Erythroblast (primary cell): ENCODE results near the gene MIF.

Experiments used
- GATA1 ChIP-seq: IDR thresholded peaks from 2 replicates; pipeline ENCODE4 v1.6.1; 2011; ENCODE audit warnings: low read depth, mild to moderate bottlenecking, control low read depth, low read length, moderate library complexity
- POLR2A ChIP-seq: IDR thresholded peaks from 2 replicates; pipeline ENCODE4 v1.6.1; 2011; ENCODE audit warnings: mild to moderate bottlenecking, low read length

DNA sequence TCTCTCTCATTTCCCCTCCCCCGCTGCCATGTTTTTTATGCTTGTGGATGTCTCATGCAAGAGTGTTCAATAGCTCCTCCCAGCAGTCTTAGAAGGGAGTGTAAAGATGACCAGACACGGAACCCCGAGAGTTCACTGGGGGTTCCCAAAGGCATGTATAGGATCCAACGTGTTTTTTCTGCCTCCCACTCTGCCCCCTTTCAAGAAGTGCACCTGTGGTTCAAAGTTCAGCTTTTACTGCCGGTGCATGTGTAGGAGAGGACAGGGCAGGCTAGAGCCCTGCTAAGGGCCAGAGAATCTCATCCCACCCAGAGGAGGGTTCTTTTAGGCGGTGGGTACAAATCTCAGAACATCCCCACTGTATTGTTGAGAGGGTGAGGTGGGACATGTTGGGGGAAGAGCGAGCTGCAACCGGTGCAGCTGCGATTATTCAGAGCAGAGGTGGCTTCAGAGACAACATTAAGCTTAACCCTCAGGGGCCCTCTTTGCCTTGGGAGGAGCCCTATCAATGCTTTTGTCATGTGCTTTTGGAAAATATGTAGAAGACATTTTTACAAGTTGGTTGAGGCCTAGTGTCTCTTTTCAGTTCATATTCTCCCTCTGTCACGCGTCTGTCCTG, 14.5 kb downstream of the MIF start:
- TF ChIP-seq POLR2A, result no peak
- TF ChIP-seq GATA1, result no peak
